Head of caudate nucleus (tissue), 42 donors: ENCODE measurements around the gene BBIP1.

ENCODE experiments used
- DNase-seq, 42 donors: peaks; one replicate each; pipeline versions ENCODE4 v3.0.0 to v3.0.0-alpha.2; 2020 to 2021; ENCODE audit warnings: mixed read lengths in 7 of 42
- intact Hi-C: fragments of 100-400 bp; cut with DNase I; formaldehyde crosslinking; loops from one replicate; pipeline ENCODE4 v1.15.0; 2022

The BBIP1 gene

GRCh38 chr10:110853921-110854605 is 64.9 kb downstream of the BBIP1 start:
- DNase-seq = no peak

GRCh38 chr10:110852947-110853346 is 66.0 kb downstream of the BBIP1 start:
- DNase-seq = peak in 2 of 42 donors; percentile 1 to 10
- intact Hi-C loops = no loop called here

More at GRCh38 chr10:110853921-110854605, 64.9 kb downstream of the BBIP1 start:
- intact Hi-C loops = no loop called here

- intact Hi-C loops = no loop called here
- peak in 2 of 42 donors; percentile 3 to 27 for DNase-seq
Measured at GRCh38 chr10:110852255-110852896, 66.6 kb downstream of the BBIP1 start.

DNA sequence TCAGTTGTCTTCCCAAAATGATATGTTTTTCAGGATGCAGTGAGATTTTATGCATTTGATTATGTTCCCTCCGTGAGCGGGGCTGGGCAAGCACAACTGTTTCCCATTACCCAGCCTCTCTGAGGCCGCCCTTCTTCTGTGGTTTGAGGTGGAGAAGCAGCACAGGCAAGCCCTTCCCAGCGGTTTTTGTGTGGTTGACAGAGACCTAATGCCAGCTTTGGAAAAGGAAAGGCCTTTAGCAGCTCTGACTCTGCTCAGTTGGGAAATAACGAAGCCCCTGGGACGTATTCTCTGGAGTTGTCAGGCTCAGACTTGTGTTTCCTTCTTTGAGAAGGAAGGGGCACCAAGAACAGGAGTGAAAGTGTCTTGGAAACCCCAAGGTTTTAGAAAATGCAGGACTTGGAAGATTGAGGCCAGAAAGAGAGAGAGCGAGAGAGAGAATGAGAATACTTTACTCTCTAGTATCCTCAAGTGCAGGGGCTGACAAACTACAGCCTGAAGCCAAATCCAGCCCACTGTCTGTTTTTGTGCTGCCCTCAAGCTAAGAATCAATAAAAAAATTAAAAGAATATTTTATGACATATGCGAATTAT is 67.9 kb downstream of the BBIP1 start:
- DNase-seq = peak in 1 of 42 donors; percentile 40
- intact Hi-C loops = no loop called here

GRCh38 chr10:110850099-110850498 is 68.9 kb downstream of the BBIP1 start:
- intact Hi-C loops = no loop called here
- no peak for DNase-seq
